Measurements from ENCODE around the gene RGS19. TPM values are rescaled to one million over a fixed set of nuclear protein-coding genes. Genes with fewer than 3 reads are reported as not detected.

Gene RGS19
- total RNA-seq, 4 donors from 2014 or later = 15.6 to 44.5 (median 20.4) TPM

GRCh38 chr20:64065974-64066343 is 13.4 kb downstream of the RGS19 start:
- no peak for TF ChIP-seq CTCF (IDR thresholded peaks at IDR 0.05; ENCODE audit: low read depth)

DNA sequence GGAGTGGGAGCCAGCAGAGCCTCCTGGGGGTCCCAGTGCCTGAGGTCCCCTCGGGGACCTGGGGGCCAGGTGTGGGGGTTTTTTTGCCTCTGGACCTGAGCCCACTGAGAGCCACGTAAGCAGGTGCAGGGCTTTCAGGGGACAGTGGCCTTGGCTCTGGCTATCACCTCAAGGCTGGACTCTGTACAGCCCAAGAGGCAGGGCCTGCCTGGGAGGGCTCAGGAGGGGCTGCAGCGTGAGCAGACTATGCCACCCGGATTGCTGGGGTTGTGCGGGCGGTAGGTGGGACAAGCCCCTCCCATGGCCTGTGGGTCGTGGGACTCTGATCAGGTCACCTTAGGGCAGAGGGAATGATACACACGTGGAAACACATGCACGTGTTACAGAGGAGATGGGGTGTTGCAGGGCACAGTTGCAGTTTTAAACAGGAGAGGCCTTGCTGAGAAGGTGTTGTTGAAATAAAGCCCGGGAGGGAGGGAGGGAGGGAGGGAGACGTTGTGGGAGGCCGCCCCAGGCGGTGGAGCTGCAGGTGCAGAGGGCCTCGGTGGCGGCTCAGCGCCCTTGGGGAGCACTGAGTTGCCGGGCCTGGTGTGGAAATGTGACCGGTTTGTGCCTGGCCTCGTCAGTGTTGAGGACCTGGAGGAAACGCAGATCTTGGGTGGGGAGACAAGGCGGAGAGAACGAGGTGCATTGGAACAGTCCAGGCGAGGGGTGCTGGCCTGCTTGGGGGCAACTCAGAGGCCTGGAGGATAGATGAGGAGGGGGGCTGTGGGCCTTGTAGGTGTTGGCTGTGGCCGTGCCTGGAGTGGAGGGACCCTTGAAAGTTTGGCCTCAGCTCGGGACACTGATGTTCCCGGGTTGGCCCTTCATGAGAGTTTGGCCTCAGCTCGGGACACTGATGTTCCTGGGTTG is 14.0 kb downstream of the RGS19 start:
- no peak for TF ChIP-seq CTCF (IDR thresholded peaks at IDR 0.05; ENCODE audit: low read depth)

DNA sequence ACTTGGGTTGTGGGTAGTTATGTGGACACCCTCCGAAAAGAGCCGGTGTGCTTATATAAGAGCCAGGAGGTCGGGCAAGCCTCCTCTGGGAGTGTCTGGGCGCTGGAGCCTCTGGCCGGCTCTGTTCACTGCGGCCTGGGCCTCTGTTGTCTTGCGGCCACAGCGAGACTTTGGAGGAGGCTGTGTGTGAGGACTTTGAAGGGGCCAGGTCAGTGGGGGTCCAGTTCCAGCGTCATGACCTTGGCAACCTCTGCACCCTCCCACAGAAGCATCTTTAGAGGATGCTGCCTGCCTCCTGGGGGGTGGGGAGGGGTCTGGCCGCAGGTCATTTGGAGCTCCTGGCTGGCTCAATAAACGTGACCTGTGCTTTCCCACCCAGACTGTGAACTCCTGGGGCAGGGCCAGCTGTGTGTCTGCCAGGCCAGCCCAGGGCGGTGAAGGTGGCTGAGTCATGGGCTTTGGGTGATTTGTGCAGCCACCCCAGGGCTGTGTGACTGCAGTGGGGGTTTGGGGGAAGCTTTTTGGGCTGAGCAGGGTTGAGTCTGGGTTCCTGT is 15.1 kb downstream of the RGS19 start:
- TF ChIP-seq CTCF (IDR thresholded peaks at IDR 0.05; ENCODE audit: low read depth) = no peak

DNA sequence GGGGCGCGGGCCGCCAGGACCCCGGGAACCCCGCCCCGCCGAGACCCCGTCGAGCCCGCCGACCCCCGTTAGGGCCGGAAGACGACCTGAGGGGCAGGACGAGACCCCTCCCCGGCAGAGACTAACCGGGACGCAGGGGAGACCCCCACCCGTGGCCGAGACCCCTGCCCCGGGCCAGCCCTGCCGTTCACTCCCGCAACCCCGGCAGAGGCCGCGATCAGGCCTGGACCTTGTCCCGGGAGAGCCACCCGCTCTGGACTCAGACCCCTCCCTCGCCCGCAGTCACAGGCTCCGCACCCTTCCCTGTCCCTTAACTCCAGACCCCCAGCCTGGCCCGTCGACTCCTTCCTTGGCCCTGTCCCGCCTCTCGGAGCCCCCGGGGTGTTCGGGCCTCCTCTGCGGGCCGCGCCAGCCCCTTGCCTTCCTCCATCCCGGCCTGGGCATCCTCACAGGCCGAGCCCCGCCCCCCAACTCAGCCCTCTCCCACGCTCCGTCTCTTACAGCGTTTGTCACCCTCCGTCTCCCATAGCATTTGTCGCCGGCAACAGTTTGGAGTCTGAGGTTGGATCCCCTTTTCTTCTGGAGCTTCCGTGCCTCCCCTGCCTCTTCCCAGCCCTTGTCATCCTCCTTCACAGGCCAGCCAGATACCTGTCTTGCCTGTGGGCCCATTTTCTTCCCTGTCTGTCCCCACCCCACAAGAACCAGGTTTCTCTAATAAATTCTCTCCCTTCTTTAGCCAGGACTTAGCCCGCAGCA is 15.8 kb downstream of the RGS19 start:
- TF ChIP-seq CTCF (IDR thresholded peaks at IDR 0.05; ENCODE audit: low read depth) = no peak

GRCh38 chr20:64062596-64063388 is 16.5 kb downstream of the RGS19 start, which contains the start of gene TCEA2:
TSS of gene TCEA2 (plus strand) at chr20:64063198. CDS start at chr20:64063313, 115 bp downstream.
- no peak for TF ChIP-seq CTCF (IDR thresholded peaks at IDR 0.05; ENCODE audit: low read depth)

- no peak for TF ChIP-seq CTCF (IDR thresholded peaks at IDR 0.05; ENCODE audit: low read depth)
These were observed 17.1 kb downstream of the RGS19 start for GRCh38 chr20:64062276-64062595.

All from subcutaneous adipose tissue (tissue), 4 donors.